Activated T-cell treated with anti-CD3 and anti-CD28 coated beads for 1 hour (primary cell): ENCODE data around the gene SCTR.
A peak's percentile ranks its signal among the peaks of the same experiment; 100 is the strongest.

Experiments
- DNase-seq: peaks from one replicate; pipeline ENCODE4 v3.0.0-alpha.2; 2020; ENCODE audit warnings: low read depth

SCTR gene

DNA sequence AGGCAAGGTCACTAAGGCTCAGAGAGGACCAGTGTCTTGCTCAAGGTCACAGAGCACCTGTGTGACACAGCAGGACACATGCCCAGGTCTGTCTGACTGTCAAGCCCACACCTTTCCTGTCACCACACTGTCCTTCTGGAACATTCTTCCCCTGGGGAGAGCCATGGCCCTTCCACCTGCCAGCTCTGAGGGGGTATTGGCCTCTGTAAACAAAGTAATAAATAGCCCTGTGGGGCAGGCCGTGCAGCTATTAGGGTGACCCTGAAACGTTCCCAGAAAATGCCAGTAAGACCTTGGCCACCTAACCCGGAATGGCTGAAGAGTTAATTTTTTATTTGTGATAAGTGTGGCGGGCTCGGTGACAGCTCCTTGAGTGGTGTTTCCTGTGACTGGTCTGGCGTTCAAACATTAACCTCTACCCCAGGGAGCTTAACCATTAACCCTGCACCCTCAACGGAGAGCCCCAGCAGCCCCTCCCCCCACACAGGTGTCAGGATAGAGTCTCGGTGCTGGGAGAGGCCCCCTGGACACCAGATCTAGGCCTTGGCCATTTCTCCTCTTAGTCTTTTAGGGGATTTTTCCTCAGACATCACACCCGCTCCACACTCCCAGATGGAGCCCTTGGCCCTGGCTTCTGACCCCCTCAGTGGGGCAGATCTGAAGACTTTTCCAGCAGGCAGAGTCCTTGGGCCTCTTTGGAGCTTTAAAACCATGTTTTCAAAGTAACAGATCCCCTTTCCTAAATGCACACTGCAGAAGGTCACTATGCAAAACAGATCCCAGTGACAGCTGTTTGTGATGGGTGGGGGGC lies 36.6 kb downstream of the SCTR start:
- DNase-seq: no peak

GRCh38 chr2:119486886-119487285 lies 37.4 kb downstream of the SCTR start:
- DNase-seq: no peak

DNA sequence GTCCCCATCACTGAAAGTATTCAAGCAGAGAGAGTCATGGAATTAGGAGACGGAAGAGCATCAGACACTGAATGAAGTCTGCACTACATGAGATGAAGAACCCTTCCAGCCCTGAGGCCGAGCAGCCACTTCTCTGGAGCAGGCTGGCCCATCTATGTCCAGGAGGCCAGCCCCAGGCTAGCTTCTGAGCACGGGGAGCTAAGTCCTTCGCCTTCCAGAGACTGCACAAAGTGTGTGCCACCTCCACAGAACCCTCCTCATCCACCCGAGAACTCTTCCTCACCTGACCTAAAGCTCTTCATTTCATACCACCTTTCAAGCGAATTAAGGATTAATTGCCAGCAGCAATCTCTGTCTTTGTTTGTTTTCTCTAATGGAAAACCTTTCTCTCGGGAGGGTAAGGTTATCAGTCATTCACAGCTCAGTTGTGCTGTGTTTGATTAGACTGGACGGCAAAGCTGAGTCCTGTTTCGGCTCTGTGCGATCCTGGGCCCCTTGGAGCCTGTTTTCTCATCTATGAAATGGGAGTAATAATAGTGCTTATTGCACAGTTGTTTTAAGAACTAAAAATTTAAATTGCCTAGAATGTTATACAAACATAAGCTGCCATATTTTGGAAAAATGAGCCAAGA lies 38.0 kb downstream of the SCTR start:
- DNase-seq: no peak

GRCh38 chr2:119485336-119486110 lies 38.8 kb downstream of the SCTR start:
- no peak for DNase-seq

DNA sequence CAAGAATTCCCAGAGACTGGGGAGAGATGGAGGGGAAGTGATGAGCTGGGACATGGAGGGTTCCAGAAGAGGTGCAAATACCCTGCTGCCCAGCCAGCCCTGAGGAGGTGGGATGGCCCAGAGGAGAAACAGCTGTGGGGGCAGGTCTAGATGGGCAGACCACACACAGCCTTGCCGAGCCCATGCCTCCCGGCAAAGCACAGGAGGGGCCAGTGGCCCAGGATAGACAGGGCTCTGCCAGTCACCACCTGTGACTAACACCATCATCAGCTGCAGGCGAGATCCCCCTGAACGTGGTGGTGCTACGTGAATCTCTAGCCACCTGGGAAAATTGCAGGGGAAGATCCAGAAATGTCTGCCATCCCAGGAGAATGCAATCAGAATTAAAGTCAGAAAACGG lies 39.4 kb downstream of the SCTR start:
- no peak for DNase-seq

- no peak for DNase-seq
Observed at GRCh38 chr2:119483896-119484718, 40.2 kb downstream of the SCTR start.

- DNase-seq: no peak
Observed at GRCh38 chr2:119483395-119483753, 40.9 kb downstream of the SCTR start.

DNA sequence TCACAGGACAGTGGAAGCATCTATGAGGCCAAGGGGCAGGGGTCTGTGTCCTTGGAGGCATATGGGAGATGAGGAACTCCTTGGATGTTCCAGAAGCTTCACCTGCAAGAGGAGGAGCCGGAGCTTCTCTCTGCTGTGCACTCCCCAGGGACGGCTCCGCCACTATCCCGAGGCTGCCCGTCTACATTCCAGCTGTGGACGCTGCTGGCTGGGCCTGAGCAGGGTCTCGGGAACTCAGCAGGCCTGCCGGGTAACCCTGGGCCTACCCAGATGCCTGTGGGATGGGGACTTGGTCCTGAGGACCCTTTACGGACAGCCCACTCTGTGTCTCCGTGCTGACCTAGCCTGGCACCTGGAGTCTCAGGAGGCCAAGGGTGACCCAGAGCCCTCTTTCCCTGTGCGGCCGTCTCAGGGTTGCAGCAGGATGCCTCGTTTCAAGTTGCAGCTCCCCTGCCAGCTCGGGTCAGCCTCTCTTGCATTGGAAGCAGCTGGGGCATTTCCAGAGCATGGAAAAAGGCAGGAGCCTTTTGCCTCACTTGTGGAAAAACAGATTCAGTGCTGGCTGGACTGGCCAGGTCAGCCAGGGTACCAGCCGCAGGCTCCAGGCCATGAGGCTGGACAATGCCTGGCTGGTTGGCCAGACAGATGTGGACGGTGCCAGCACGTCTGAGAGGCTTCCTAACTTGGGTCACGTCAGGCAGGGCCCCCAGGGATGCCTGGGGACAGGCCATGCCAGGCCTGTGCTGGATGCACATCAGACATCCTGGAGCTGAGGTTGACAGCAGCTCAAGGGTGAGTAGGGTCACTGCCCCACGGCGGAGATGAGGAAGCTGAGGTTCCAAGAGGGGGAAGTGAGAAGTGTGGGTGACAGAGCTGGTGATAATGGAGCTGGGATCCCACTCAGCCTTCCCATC lies 41.5 kb downstream of the SCTR start:
- no peak for DNase-seq

- DNase-seq: no peak
Observed at GRCh38 chr2:119481501-119482455, 42.5 kb downstream of the SCTR start.

- DNase-seq: no peak
Observed at GRCh38 chr2:119480718-119481142, 43.6 kb downstream of the SCTR start.

DNA sequence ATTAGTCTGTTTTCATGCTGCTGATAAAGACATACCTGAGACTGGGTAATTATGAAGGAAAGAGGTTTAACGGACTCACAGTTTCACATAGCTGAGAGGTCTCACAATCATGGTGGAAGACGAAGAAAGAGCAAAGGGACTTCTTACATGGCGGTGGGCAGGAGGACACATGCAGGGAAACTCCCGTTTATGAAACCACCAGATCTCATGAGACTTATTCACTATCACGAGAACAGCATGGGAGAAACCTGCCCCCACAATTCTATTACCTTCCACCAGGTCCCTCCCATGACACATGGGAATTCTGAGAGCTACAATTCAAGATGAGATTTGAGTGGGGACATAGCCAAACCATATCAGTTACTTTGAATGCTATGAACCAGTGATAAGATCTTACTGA lies 44.1 kb downstream of the SCTR start:
- no peak for DNase-seq

- no peak for DNase-seq
Observed at GRCh38 chr2:119478978-119479295, 45.3 kb downstream of the SCTR start.

GRCh38 chr2:119478188-119478977 lies 45.9 kb downstream of the SCTR start:
- no peak for DNase-seq

DNA sequence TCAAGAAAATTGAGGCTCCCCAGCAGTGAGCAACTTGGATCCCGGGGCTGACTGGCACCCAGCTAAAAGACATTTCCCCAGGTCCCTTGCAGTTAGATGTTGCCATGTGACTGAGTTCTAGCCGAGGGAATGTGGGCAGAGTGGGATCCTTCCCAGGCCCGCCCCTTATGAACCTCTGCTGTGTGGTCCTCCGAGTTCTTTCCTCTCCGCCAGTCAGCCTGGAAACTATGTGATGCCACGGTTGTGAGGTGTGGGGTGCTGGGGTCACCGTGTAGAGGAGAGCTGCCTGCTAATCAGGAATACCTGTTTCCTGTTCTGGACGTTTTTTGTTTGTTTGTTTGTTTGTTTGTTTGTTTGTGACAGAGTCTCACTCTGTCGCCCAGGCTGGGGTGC lies 47.2 kb downstream of the SCTR start:
- DNase-seq: no peak

DNA sequence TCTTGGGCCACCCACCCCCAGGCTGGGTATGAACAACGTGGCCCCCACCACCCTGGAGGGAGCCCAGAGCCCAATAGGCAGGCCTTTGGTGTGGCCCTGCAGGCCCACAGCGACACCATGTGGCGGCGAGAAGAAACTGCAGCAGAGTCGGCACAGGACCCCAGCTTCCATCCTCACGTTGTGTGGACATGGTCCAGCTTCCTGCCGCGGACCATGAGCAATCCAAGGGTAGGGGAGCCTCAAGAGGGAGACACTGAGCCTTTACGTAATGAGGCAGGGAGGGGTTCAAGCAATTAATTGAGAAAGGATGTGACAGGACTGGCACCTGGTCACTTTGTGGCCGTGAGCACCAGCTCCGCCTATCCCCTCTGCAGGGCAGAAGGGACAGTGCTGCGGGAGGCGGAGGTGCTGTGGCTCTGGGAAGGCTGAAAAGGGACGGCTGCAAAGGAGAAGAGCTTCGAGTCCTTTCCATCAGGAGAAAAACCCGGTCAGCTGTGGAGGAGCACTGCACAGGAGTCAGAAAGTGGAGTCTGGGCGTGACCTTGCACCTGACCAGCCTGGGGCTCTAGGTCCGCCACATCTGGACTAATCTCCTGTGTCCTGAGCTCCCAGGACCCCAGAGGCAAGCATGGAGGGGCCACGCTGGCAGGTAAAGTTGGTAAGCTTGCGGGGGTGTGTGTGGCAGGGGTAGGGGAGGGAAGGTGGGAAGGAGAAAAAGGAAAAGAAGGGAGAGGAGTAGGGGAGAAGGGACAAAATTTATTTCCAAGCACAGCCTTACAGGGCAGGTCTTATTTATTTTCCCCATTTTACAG lies 47.8 kb downstream of the SCTR start:
- peak; percentile 14 for DNase-seq

- no peak for DNase-seq
Observed at GRCh38 chr2:119475857-119476244, 48.4 kb downstream of the SCTR start.

GRCh38 chr2:119475225-119475856 lies 48.9 kb downstream of the SCTR start:
- DNase-seq: no peak
